DND-41 (cell line): ENCODE data around the gene ASXL2.

ENCODE experiments used
- ATAC-seq: fragments of 200-7000 bp; cut with Tn5 transposase; 3 replicates; pipeline ENCODE4 v1.9.1; 2021; ENCODE audit warnings: low read depth; ENCODE audit not compliant: insufficient read depth
- DNase-seq: peaks from one replicate; pipeline ENCODE4 v3.0.0-alpha.2; 2020
- H2AFZ ChIP-seq: 2 replicates; pipeline ENCODE4 v1.6.0; 2012; ENCODE audit warnings: low read depth, low read length
- H3K27ac ChIP-seq: 2 replicates; pipeline ENCODE4 v1.5.1; 2012; ENCODE audit warnings: low read length, inconsistent platforms
- H3K27me3 ChIP-seq: fragments of 200-600 bp; sonication (generic); 2 replicates; pipeline ENCODE4 v1.6.0; 2012; ENCODE audit warnings: low read length, mild to moderate bottlenecking, inconsistent platforms; ENCODE audit not compliant: insufficient read depth, poor library complexity
- H3K36me3 ChIP-seq: 2 replicates; pipeline ENCODE4 v1.5.1; 2012; ENCODE audit warnings: low read length, inconsistent platforms; ENCODE audit not compliant: insufficient read depth
- H3K4me1 ChIP-seq: 2 replicates; pipeline ENCODE4 v1.5.1; 2012; ENCODE audit warnings: mild to moderate bottlenecking, low read length; ENCODE audit not compliant: insufficient read depth
- H3K4me2 ChIP-seq: 2 replicates; pipeline ENCODE4 v1.6.0; 2012; ENCODE audit warnings: mild to moderate bottlenecking, moderate library complexity, low read length, inconsistent platforms; ENCODE audit not compliant: insufficient read depth
- H3K4me3 ChIP-seq, 2 experiments: fragments of 200-600 bp in 1 of 2; shearing (Covaris generic) in 1 of 2; 2 replicates each; pipeline ENCODE4 v1.5.1; 2012 to 2016; ENCODE audit warnings: inconsistent platforms in 2 of 2, low read length in 2 of 2, mild to moderate bottlenecking in 2 of 2, low read depth in 1 of 2, moderate library complexity in 1 of 2
- H3K79me2 ChIP-seq: 2 replicates; pipeline ENCODE4 v1.6.0; 2012; ENCODE audit warnings: low read length, inconsistent platforms; ENCODE audit not compliant: insufficient read depth
- H3K9ac ChIP-seq: 2 replicates; pipeline ENCODE4 v1.6.0; 2012; ENCODE audit warnings: low read depth, mild to moderate bottlenecking, inconsistent platforms, low read length, moderate library complexity
- H3K9me3 ChIP-seq: 2 replicates; pipeline ENCODE4 v1.5.1; 2012; ENCODE audit warnings: low read length, moderate library complexity, mild to moderate bottlenecking, inconsistent platforms; ENCODE audit not compliant: insufficient read depth, severe bottlenecking
- H4K20me1 ChIP-seq: 2 replicates; pipeline ENCODE4 v1.6.0; 2012; ENCODE audit warnings: low read length; ENCODE audit not compliant: insufficient read depth
- CTCF ChIP-seq: IDR thresholded peaks from 2 replicates; pipeline ENCODE4 v1.5.1; 2012; ENCODE audit warnings: borderline replicate concordance, low read length, moderate library complexity, mild to moderate bottlenecking; ENCODE audit not compliant: poor library complexity, severe bottlenecking; ENCODE audit errors: extremely low read depth
- EZH2 ChIP-seq: IDR thresholded peaks from 3 replicates; pipeline ENCODE4 v1.6.1; 2012; ENCODE audit warnings: borderline replicate concordance, low read depth, mild to moderate bottlenecking, moderate library complexity, low read length, inconsistent platforms; ENCODE audit not compliant: severe bottlenecking

ASXL2 gene

GRCh38 chr2:25887624-25888242 lies 9.4 kb upstream of the ASXL2 start:
- TF ChIP-seq EZH2 (no peak), CTCF (no peak)
- Histone ChIP-seq H3K9me3 (no peaks in the 10 kb centered on the region), H3K27me3 (no peaks in the 10 kb centered on the region), H4K20me1 (no peaks in the 10 kb centered on the region), H3K9ac (no peak overlapping the region), H3K36me3 (no peaks in the 10 kb centered on the region), H3K27ac (no peak overlapping the region), H3K4me2 (no peak overlapping the region), H2AFZ (no peak overlapping the region), H3K4me3 (no peak overlapping the region), H3K79me2 (no peaks in the 10 kb centered on the region), H3K4me1 (no peaks in the 10 kb centered on the region)
- ATAC-seq (no peak), DNase-seq (no peak)

GRCh38 chr2:25885933-25886332 lies 7.6 kb upstream of the ASXL2 start:
- H3K4me3 ChIP-seq, result no peak overlapping the region
- H3K79me2 ChIP-seq, result no peaks in the 10 kb centered on the region
- no peaks in the 10 kb centered on the region for H3K9me3 ChIP-seq
- ATAC-seq (no peak), DNase-seq (no peak)
- no peak overlapping the region for H3K27ac ChIP-seq
- no peaks in the 10 kb centered on the region for H3K27me3 ChIP-seq
- H3K36me3 ChIP-seq, result no peaks in the 10 kb centered on the region
- no peak overlapping the region for H3K4me2 ChIP-seq
- H4K20me1 ChIP-seq, result no peaks in the 10 kb centered on the region
- H3K9ac ChIP-seq, result no peak overlapping the region
- H2AFZ ChIP-seq, result no peak overlapping the region
- H3K4me1 ChIP-seq, result no peaks in the 10 kb centered on the region
- TF ChIP-seq EZH2, result no peak
- no peak for TF ChIP-seq CTCF

- Histone ChIP-seq H3K27me3 (no peaks in the 10 kb centered on the region), H4K20me1 (no peaks in the 10 kb centered on the region), H3K9ac (no peak overlapping the region), H2AFZ (no peak overlapping the region), H3K4me1 (peaks cover 17% of the 10 kb centered on the region), H3K9me3 (no peaks in the 10 kb centered on the region), H3K27ac (no peak overlapping the region), H3K79me2 (peaks cover 14% of the 10 kb centered on the region), H3K36me3 (no peaks in the 10 kb centered on the region; the same call in 1 of the 2 replicates), H3K4me3 (no peak overlapping the region), H3K4me2 (no peak overlapping the region)
- DNase-seq (no peak), ATAC-seq (no peak)
- no peak for TF ChIP-seq EZH2
- no peak for TF ChIP-seq CTCF
Measured at GRCh38 chr2:25881764-25882163, 3.5 kb upstream of the ASXL2 start.
